Measurements from ENCODE around the gene IMMT. TPM values are rescaled to one million over a fixed set of nuclear protein-coding genes. Genes with fewer than 3 reads are reported as not detected.

IMMT gene
- total and polyA plus RNA-seq, 2 donors (not counting 3 experiments of a cell fraction or from before 2014, with no cell fraction given) = 35.6 to 112 TPM

- no TSS peak for BruUV-seq (replicated peaks)
- no peaks in the 10 kb centered on the region for H3K27me3 ChIP-seq (ENCODE audit: control insufficient read depth in 2 of 2, insufficient read depth in 2 of 2, low read length in 2 of 2)
- H3K4me1 ChIP-seq (ENCODE audit: control insufficient read depth, extremely low read depth, insufficient read depth, low read length) = peaks cover 23% of the 10 kb centered on the region
- peaks cover 5 to 8% of the 10 kb centered on the region in 2 experiments for H3K36me3 ChIP-seq (ENCODE audit: control insufficient read depth in 2 of 2, extremely low read depth in 1 of 2, insufficient read depth in 2 of 2, low read length in 2 of 2)
- peak overlapping the region; percentile 84 for H3K4me2 ChIP-seq (ENCODE audit: insufficient read depth, low read length)
- CTCF ChIA-PET = interaction anchor here (1.9 kb wide), 1 partner anchor 280 kb away, joined by 10 read pairs; no protein-coding TSS in a partner anchor
- H2AFZ ChIP-seq (ENCODE audit: low read depth, low read length) = no peak overlapping the region
- peaks cover 72% of the 10 kb centered on the region for H3K79me2 ChIP-seq (ENCODE audit: control insufficient read depth, insufficient read depth, low read length)
- FAIRE-seq = peak; percentile 70
- H4K20me1 ChIP-seq (replicated peaks; ENCODE audit: control insufficient read depth, extremely low read depth, insufficient read depth, low read length) = no peaks in the 10 kb centered on the region
- POLR2A ChIA-PET = interaction anchor here (1.2 kb wide), 1 partner anchor 279 kb away, joined by 3 read pairs; no protein-coding TSS in a partner anchor
- H3K27ac ChIP-seq (ENCODE audit: insufficient read depth, low read depth, low read length) = peak overlapping the region; percentile 78
- H3K9ac ChIP-seq (replicated peaks; ENCODE audit: extremely low read depth, insufficient read depth, low read length) = peak overlapping the region; percentile 86
- no peaks in the 10 kb centered on the region for H3K9me3 ChIP-seq (replicated peaks; ENCODE audit: control insufficient read depth, insufficient read depth, low read length)
- no peak for DNase-seq (ENCODE audit: low read depth, low spot score)
- H3K9me1 ChIP-seq (replicated peaks; ENCODE audit: control insufficient read depth, extremely low read depth, insufficient read depth, low read length) = no peaks in the 10 kb centered on the region
- dilution Hi-C loops (cut with MboI; ENCODE audit: extremely low pct_ligation_motif_present, low sequenced_read_pairs) (no loop called here), intact Hi-C loops (cut with micrococcal nuclease) (no loop called here)
- peak overlapping the region; percentile 36 to 84 (median 77) for H3K4me3 ChIP-seq (replicated peaks in 1 of 3; ENCODE audit: insufficient read depth in 1 of 3, low read depth in 1 of 3, low read length in 3 of 3)
- no peak for TF ChIP-seq POLR2A (IDR thresholded peaks at IDR 0.05; ENCODE audit: low read depth, low read length)
- no peak for TF ChIP-seq POLR2AphosphoS5 (IDR thresholded peaks at IDR 0.05; ENCODE audit: insufficient read depth, low read depth, low read length)
- TF ChIP-seq CTCF (IDR thresholded peaks at IDR 0.05; ENCODE audit: extremely low read depth in 1 of 2, insufficient read depth in 1 of 2, low read depth in 1 of 2, low read length in 2 of 2) = no peak
- TF ChIP-seq FOS (IDR thresholded peaks at IDR 0.05; ENCODE audit: borderline replicate concordance, insufficient read depth, low read length) = no peak
Measured at GRCh38 chr2:86107031-86107430, 88.2 kb downstream of the IMMT start.

Data from endothelial cell of umbilical vein (primary cell).